ENCODE measurements around the gene HSD17B3.

HSD17B3 gene

DNA sequence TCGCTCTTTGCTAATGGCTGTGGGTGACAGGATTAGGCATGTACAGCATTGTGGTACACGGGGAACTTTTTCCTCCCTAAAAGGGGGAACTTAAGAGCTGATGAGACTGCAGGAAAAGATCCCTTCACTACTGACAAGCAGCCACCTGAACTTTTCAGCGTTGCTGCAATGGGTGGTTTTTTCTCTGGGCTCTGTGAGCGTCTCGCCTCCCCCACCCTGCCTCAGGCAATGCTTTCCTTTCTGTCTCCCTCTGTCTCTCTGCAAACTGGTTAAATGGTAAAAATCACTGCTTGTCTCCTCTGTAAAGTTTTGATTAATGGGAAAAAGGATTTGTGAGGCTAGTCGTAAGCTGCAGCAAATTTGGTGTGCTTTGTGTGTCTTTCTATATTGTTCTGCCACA lies 20.3 kb downstream of the HSD17B3 start:
- Histone ChIP-seq H3K36me3 (replicated peaks) (no peaks in the 10 kb centered on the region), H3K27me3 (ENCODE audit: low read depth) (no peaks in the 10 kb centered on the region), H3K4me1 (peaks cover 6% of the 10 kb centered on the region; the same call in 1 of the 2 replicates), H3K4me3 (no peak overlapping the region), H3K9me3 (no peaks in the 10 kb centered on the region)
- in situ Hi-C loops (cut with MboI; ENCODE audit: low sequenced_read_pairs), result no loop called here
- peak in 1 of 2 experiments; percentile 18 for DNase-seq (ENCODE audit: low spot score in 2 of 2)

GRCh38 chr9:96279932-96280331 lies 22.0 kb downstream of the HSD17B3 start:
- H3K36me3 ChIP-seq (replicated peaks), result no peaks in the 10 kb centered on the region
- peaks cover 6% of the 10 kb centered on the region; the same call in 1 of the 2 replicates for H3K4me1 ChIP-seq
- H3K9me3 ChIP-seq, result no peaks in the 10 kb centered on the region
- no peak overlapping the region for H3K4me3 ChIP-seq
- in situ Hi-C loops (cut with MboI; ENCODE audit: low sequenced_read_pairs), result no loop called here
- H3K27me3 ChIP-seq (ENCODE audit: low read depth), result no peaks in the 10 kb centered on the region
- no peak for DNase-seq (ENCODE audit: low spot score in 2 of 2)

GRCh38 chr9:96274939-96275338 lies 27.0 kb downstream of the HSD17B3 start:
- in situ Hi-C loops (cut with MboI; ENCODE audit: low sequenced_read_pairs), result no loop called here
- Histone ChIP-seq H3K27me3 (ENCODE audit: low read depth) (no peaks in the 10 kb centered on the region), H3K4me1 (no peaks in the 10 kb centered on the region), H3K36me3 (replicated peaks) (no peaks in the 10 kb centered on the region), H3K9me3 (no peaks in the 10 kb centered on the region), H3K4me3 (no peak overlapping the region)
- DNase-seq (ENCODE audit: low spot score in 2 of 2), result no peak

GRCh38 chr9:96270236-96270744 lies 31.7 kb downstream of the HSD17B3 start:
- in situ Hi-C loops (cut with MboI; ENCODE audit: low sequenced_read_pairs), result no loop called here
- Histone ChIP-seq H3K36me3 (replicated peaks) (no peaks in the 10 kb centered on the region), H3K27me3 (ENCODE audit: low read depth) (no peaks in the 10 kb centered on the region), H3K9me3 (no peaks in the 10 kb centered on the region), H3K4me3 (no peak overlapping the region), H3K4me1 (no peaks in the 10 kb centered on the region)
- no peak for DNase-seq (ENCODE audit: low spot score in 2 of 2)

DNA sequence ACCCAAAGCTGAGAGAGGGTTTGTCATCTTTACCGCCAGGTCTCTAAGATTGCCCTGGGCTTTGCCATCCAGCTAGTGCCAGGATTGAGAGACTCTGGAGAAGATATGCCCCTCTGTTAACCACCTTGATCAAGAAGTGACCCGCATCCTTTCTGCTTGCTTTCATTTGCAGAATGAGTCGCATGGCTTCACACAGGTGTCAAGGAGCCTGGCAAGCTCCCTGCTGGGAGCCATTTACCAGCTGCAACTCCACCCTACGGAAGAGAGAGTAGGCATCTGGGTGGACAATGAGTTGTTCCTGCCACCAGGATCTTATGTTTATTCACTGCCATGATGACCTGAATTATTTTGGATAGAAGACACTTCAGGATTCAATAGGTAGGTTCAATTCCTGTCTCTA lies 43.0 kb downstream of the HSD17B3 start:
- DNase-seq (ENCODE audit: low spot score in 2 of 2), result no peak
- Histone ChIP-seq H3K4me1 (no peaks in the 10 kb centered on the region), H3K36me3 (replicated peaks) (no peaks in the 10 kb centered on the region), H3K4me3 (no peak overlapping the region), H3K9me3 (no peaks in the 10 kb centered on the region), H3K27me3 (ENCODE audit: low read depth) (no peaks in the 10 kb centered on the region)
- in situ Hi-C loops (cut with MboI; ENCODE audit: low sequenced_read_pairs), result no loop called here

DNA sequence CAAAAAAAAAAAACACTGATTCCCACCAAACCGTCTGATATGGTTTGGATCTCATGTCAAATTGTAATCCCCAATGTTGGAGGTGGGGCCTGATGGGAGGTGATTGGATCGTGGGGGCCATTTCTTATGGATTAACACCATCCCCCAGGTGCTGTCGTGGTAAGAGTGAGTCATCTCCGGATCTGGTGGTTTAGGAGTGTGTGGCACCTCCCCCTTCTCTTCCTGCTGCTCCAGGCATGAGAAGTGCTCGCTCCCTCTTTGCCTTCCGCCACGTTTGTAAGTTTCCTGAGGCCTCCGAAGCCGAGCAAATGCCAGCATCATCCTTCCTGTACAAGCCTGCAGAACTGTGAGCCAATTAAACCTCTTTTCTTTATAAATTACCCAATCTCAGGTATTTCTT lies 45.2 kb downstream of the HSD17B3 start:
- in situ Hi-C loops (cut with MboI; ENCODE audit: low sequenced_read_pairs), result no loop called here
- DNase-seq (ENCODE audit: low spot score in 2 of 2), result no peak
- H3K9me3 ChIP-seq, result no peaks in the 10 kb centered on the region
- H3K27me3 ChIP-seq (ENCODE audit: low read depth), result no peaks in the 10 kb centered on the region
- no peaks in the 10 kb centered on the region for H3K36me3 ChIP-seq (replicated peaks)
- H3K4me3 ChIP-seq, result no peak overlapping the region
- H3K4me1 ChIP-seq, result peaks cover 6% of the 10 kb centered on the region

- in situ Hi-C loops (cut with MboI; ENCODE audit: low sequenced_read_pairs), result no loop called here
- Histone ChIP-seq H3K36me3 (replicated peaks) (no peaks in the 10 kb centered on the region), H3K27me3 (ENCODE audit: low read depth) (no peaks in the 10 kb centered on the region), H3K4me1 (peaks cover 6% of the 10 kb centered on the region), H3K4me3 (no peak overlapping the region), H3K9me3 (no peaks in the 10 kb centered on the region)
- DNase-seq (ENCODE audit: low spot score in 2 of 2), result no peak
These were observed 46.3 kb downstream of the HSD17B3 start for GRCh38 chr9:96255698-96256097.

GRCh38 chr9:96253059-96253696 lies 48.8 kb downstream of the HSD17B3 start:
- in situ Hi-C loops (cut with MboI; ENCODE audit: low sequenced_read_pairs), result no loop called here
- DNase-seq (ENCODE audit: low spot score in 2 of 2), result peak in 1 of 2 experiments; percentile 49
- H3K4me3 ChIP-seq, result no peak overlapping the region
- no peaks in the 10 kb centered on the region for H3K9me3 ChIP-seq
- peaks cover 6% of the 10 kb centered on the region for H3K4me1 ChIP-seq
- no peaks in the 10 kb centered on the region for H3K36me3 ChIP-seq (replicated peaks)
- no peaks in the 10 kb centered on the region for H3K27me3 ChIP-seq (ENCODE audit: low read depth)

GRCh38 chr9:96251451-96251850 lies 50.5 kb downstream of the HSD17B3 start:
- in situ Hi-C loops (cut with MboI; ENCODE audit: low sequenced_read_pairs), result no loop called here
- DNase-seq (ENCODE audit: low spot score in 2 of 2), result no peak

DNA sequence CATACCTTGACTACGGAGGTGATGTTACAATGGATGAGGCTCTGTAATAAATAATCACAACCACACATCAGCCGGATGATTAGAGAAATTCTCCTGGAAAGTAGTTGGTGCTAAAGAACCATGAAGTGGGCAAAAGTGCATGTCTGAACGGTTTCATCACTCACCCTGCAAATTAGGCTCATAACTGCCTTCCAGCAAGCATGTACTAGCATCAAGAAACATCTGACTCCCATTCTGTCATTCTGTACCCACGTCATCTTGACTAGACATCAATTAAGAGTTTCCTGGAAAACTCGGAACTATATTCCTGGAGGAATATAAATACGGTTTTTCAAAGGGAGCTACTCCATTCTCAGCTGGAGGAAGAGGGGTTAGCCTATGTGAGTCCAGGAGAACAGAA lies 52.2 kb downstream of the HSD17B3 start:
- no peaks in the 10 kb centered on the region for H3K9me3 ChIP-seq
- DNase-seq (ENCODE audit: low spot score in 2 of 2), result no peak
- no peaks in the 10 kb centered on the region for H3K36me3 ChIP-seq (replicated peaks)
- H3K4me3 ChIP-seq, result no peak overlapping the region
- no peaks in the 10 kb centered on the region for H3K27me3 ChIP-seq (ENCODE audit: low read depth)
- H3K4me1 ChIP-seq, result peaks cover 16% of the 10 kb centered on the region
- in situ Hi-C loops (cut with MboI; ENCODE audit: low sequenced_read_pairs), result no loop called here

More at GRCh38 chr9:96251451-96251850, 50.5 kb downstream of the HSD17B3 start:
- no peaks in the 10 kb centered on the region for H3K9me3 ChIP-seq
- H3K4me1 ChIP-seq, result peaks cover 6% of the 10 kb centered on the region
- no peaks in the 10 kb centered on the region for H3K36me3 ChIP-seq (replicated peaks)
- no peak overlapping the region for H3K4me3 ChIP-seq
- no peaks in the 10 kb centered on the region for H3K27me3 ChIP-seq (ENCODE audit: low read depth)

GRCh38 chr9:96246267-96246671 lies 55.7 kb downstream of the HSD17B3 start:
- H3K4me1 ChIP-seq, result peaks cover 10% of the 10 kb centered on the region
- H3K9me3 ChIP-seq, result no peaks in the 10 kb centered on the region
- H3K36me3 ChIP-seq (replicated peaks), result no peaks in the 10 kb centered on the region
- no peaks in the 10 kb centered on the region for H3K27me3 ChIP-seq (ENCODE audit: low read depth)
- no peak overlapping the region for H3K4me3 ChIP-seq
- DNase-seq (ENCODE audit: low spot score in 2 of 2), result no peak
- in situ Hi-C loops (cut with MboI; ENCODE audit: low sequenced_read_pairs), result no loop called here

DNA sequence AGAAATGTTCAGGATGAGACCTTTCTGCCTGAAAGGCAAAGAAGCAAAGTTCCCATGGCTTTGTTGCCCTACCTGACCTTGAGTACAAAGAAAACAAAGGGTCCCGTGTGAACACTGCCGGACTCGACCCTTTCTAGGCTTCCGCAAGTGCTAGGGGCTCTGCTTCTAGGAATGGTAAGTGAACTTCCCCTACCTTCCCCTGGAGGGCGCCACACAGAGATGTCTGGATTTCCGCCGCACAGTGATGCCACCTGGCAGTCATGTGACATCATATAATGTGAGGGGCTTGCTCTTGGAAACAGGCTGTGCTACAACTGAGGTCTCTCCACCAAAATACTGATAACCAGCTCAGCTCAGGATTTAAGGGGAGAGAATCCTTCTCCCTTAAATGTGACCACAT lies 56.6 kb downstream of the HSD17B3 start:
- H3K4me1 ChIP-seq, result peaks cover 10% of the 10 kb centered on the region
- in situ Hi-C loops (cut with MboI; ENCODE audit: low sequenced_read_pairs), result no loop called here

DNA sequence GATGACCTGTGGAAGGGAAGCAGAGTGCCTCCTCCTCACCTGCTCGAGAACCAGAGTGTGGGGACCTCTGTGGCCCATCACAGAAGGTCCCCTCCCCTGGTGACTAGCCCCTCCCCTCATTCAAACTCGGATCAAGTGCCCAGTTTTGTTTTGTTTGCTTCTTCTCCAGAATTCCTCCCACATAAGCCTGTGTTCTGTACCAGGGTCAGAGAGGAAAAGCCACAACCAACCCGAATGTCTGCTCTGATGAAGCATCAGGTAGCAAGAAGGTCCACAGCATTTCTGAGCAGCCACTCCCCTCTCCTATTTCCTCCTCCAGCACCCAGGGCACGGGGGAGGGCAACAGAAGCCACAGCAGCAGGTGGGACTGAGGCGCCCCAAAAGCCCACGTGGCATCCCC lies 58.2 kb downstream of the HSD17B3 start:
- no peak for DNase-seq (ENCODE audit: low spot score in 2 of 2)
- Histone ChIP-seq H3K4me3 (no peak overlapping the region), H3K36me3 (replicated peaks) (no peaks in the 10 kb centered on the region), H3K4me1 (peaks cover 10% of the 10 kb centered on the region), H3K9me3 (no peaks in the 10 kb centered on the region), H3K27me3 (ENCODE audit: low read depth) (no peaks in the 10 kb centered on the region)
- in situ Hi-C loops (cut with MboI; ENCODE audit: low sequenced_read_pairs), result no loop called here

More for the DNA sequence above, 56.6 kb downstream of the HSD17B3 start:
- H3K27me3 ChIP-seq (ENCODE audit: low read depth), result no peaks in the 10 kb centered on the region
- peak in 1 of 2 experiments; percentile 64 for DNase-seq (ENCODE audit: low spot score in 2 of 2)
- no peaks in the 10 kb centered on the region for H3K36me3 ChIP-seq (replicated peaks)
- no peak overlapping the region for H3K4me3 ChIP-seq
- no peaks in the 10 kb centered on the region for H3K9me3 ChIP-seq

DNA sequence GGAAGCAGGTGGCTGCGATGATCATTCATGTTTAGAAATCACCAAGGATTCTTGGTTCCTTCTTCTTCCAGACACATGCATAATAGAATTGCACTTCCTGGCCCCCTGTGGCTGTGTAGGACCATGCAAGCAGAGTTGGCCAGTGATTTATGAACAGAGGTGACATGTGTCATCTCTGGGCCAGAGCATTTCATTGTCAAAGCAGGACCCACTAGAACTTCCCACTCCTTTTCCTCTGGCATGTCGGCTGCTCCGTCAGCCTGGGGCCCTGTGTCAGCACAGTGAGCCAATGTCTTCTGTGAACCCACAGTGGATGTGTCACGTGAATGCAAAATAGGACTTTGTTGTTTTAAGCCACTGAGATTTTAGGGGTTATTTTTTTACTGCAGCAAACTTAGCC lies 59.2 kb downstream of the HSD17B3 start:
- Histone ChIP-seq H3K9me3 (no peaks in the 10 kb centered on the region), H3K36me3 (replicated peaks) (no peaks in the 10 kb centered on the region), H3K4me3 (no peak overlapping the region), H3K27me3 (ENCODE audit: low read depth) (no peaks in the 10 kb centered on the region), H3K4me1 (peaks cover 10% of the 10 kb centered on the region)
- DNase-seq (ENCODE audit: low spot score in 2 of 2), result no peak
- in situ Hi-C loops (cut with MboI; ENCODE audit: low sequenced_read_pairs), result no loop called here

GRCh38 chr9:96241391-96241809 lies 60.6 kb downstream of the HSD17B3 start:
- in situ Hi-C loops (cut with MboI; ENCODE audit: low sequenced_read_pairs), result no loop called here
- no peaks in the 10 kb centered on the region for H3K27me3 ChIP-seq (ENCODE audit: low read depth)
- no peak for DNase-seq (ENCODE audit: low spot score in 2 of 2)

More at GRCh38 chr9:96241391-96241809, 60.6 kb downstream of the HSD17B3 start:
- Histone ChIP-seq H3K36me3 (replicated peaks) (no peaks in the 10 kb centered on the region), H3K9me3 (no peaks in the 10 kb centered on the region), H3K4me3 (no peak overlapping the region), H3K4me1 (peaks cover 10% of the 10 kb centered on the region)
